Activated gamma-delta T cell treated with Interleukin-2 at 50 U/mL for 16 hours (primary cell): ENCODE data around the gene CENPU.

Experiments used
- DNase-seq: peaks from one replicate; pipeline ENCODE4 v3.0.0-alpha.2; 2020

The CENPU gene

DNA sequence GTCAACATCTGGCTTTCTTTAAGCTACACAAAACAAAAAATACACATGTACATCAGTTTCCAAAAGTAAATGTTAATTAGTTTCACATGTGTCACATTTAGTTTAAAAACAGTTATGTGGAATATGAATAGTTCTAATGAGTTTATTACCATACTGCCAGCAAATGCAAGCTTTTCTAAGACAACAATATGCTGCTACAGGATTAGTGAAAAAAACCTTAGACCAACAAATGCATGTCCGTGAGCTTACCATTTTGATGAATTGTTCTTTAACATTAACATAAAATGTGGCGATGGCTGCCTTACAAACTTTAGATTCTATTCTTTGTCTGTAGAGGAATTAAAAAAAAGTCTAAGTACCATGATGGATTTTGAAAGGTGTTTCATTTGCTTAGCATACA is 31.8 kb downstream of the CENPU start:
- DNase-seq: no peak

DNA sequence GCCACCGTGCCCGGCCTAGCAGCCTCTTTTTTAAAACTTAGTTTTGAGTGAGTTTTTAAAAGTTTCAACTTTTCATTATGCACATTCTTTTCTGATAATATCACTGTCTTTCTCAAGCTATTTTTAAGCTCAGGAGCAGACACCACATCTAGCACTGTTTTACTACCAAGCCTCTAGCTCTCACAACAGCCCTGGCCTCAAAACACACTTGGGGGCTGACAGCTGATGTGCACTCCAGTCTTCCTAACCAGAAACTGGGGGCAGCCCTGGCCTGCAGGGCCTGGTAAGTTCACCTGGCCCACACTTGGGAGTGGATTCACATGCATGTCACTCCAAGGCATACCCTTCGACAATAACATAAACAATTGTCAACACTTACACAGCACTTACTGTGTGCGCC is 34.0 kb downstream of the CENPU start:
- no peak for DNase-seq

DNA sequence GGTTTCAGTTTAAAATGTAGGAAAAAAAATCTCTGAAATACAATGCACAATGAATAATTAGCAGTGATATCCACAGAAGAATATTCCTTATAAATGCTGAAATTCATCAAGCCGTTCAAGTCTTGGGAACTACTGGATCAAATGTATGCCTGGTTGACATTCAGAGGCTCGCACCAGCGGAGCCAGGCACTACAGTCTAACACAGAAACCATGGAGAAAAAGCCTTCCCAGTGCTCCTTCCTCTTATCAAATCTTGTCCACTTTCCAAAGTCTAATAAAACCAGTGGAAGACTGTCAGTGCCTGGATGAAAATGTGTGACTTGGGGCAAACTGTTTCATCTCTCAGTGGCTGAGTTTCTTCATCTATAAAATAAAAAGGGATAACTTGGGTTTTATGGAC is 35.9 kb downstream of the CENPU start:
- DNase-seq: no peak

DNA sequence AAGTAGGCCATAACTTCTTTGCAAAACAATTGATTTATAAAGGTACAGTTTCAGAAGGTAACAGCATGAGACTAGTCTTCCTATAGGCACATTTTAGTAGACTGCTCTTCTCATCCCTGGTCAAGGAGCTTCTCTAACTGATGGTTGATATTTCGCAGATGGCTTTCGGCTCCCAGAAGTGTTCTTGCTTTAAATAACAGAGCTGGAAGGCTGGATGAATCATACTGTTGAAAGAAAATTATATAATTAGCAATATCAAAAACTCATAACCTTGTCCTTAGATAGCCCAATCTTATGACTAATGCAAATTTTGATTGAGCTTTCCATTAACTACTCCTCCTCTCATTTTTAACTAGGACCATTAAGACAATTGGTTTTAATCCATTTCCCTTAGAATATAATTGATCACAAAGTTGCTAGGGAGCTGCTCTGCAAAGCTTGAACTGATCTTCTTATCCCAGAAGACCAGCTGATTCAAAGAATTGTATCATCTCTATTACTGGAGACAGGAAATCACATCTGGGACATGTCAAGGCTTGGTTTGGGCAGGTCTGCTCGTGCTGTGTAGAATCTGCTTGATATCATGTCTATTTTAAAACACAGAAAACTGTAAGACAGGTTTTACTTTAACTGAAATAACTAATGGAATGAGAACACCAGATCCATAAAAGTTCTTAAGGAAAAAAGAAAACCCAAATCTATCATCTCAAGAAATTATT is 38.6 kb downstream of the CENPU start:
- no peak for DNase-seq

DNA sequence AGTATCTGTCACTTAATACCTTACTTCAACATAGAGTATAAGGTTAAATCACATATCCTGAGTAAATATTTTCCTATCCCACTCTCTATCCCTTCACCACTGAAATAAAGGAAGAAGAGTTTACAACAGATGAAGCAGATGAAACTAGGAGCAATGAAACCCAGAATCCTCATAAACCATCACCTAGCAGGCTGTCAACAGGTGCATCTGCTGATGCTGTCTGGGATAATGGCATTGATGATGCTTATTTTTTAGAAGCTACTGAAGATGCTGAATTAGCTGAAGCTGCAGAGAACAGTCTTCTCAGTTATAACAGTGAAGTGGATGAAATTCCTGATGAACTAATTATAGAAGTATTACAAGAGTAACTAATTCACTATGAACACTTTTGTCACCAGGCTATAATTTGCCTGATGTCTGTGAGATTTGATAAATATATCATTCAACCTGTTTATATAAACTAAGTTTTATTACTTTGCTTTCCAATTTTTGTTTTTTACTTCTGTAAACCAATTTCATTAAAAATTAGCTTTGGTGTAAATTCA is 39.4 kb downstream of the CENPU start:
- DNase-seq: no peak

DNA sequence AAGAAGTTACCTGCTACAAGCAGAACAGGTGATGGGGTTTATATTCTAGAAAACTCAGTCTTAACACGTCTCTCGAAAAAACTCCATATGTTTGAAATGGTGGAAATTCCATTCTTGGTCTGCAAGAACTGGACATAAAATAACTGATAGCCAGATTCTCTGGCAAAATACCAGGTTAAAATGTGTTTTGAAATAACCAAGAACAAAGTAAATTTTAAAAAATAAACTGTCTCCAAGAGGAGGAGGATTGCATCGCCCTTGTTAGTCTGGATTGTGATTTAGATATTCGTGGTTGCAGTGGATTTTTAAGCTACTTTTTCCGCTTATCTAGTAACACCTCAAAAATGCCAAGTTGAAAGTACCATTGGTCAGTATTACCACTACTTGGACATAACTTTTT is 40.8 kb downstream of the CENPU start:
- no peak for DNase-seq

DNA sequence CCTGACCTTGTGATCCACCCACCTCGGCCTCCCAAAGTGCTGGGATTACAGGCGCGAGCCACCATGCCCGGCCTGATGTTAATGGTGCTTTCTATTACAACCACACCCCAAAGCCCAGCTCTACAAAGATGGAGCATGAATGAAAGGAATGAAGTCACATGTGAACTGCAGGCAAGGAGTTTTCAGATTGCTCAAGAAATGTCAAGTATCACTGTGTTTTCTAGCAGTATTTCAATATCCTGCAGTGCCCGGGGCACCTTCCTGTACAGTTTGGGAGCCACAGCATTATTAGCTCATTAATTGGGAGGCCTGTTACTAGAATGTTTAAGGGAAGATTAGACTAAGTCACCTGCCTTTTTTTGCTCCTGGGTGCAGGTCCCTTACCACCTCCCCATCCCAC is 44.2 kb downstream of the CENPU start:
- no peak for DNase-seq

DNA sequence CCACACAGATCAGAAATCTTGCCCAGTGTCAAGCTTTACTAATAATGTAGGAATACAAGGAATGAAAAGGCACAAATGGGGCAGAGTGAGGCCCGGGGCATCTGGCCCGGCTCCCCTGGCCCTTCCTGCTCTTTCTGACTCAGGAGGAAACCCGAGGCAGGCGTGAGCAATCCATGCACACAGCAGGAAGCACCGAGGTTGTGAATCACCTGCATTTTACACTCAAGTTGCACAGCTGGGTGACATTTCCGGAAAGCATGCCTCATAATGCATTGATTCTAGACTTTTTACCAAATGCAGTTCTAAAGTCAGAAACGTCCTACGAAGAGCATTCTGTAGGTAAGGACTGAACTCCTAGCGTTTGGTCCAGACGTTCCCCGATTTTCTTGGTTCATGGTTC is 45.4 kb downstream of the CENPU start:
- no peak for DNase-seq

DNA sequence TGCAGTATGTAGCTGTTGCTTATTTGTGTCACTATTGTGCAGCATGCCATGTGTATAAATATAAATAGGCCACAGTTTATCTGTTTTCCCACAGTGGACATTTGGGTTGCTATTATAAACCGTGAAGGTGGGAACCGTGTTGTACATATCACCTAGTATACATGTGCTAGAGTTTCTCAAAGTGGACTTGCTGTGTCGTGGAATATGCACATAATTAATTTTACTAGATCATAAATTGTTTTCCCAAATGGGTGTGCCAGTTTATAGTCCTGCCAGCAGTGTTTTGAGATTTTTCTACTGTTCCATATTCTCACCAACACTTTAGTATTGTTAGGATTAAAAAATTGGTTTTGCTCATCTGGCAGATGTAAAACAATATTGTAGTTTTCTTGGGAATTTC is 45.9 kb downstream of the CENPU start:
- DNase-seq: no peak

DNA sequence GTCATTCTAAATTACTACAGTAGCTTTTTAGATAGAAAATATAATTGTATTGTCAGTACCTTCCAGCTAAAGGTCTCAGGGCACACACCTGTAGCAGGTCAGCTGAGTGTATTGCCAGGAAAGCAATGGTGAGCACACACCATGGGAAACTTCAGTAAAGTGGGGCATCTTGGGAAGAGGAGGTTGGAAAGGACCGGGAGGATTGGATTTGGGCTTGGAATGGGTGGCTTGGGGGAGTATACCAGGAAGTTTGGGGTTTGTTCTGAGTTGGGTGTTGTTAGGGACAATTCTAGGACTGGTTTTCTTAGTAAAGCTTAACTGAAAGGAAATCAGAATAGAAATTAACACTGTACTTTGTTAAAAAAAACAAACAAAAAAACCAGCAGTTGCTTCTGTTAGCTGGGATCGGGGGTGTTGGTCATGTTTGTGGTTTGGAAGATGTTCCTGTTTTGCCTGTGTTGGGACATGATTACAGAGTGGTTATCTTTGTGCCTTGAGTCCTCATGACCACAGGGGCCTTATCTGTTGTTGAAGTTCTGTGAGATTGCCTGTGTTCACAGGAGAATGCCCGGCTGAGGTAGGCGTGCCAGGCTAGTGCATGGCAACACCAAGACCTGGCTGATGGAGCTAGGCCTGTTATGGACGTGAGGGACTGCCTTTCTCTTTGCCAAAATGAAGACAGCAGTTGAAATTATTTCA is 49.3 kb downstream of the CENPU start:
- no peak for DNase-seq

DNA sequence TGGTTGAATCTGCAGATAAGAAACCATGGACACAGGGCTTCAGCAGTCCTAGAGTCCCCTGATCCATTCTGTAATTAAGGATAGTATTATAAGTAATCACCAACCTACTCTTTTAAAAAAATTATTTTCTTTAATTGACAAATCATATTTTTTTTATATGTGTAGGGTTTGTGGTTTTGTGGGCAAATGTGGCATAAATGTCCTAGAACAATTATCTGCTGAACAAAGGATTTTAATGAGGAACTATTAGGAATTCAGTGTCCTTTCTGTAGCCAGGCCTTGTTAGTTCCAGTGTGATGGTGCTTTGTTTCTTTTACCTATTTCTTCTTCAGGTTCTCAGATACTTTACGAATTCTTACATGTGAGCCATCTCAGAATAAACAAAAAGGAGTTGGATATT is 52.0 kb downstream of the CENPU start:
- DNase-seq: no peak

DNA sequence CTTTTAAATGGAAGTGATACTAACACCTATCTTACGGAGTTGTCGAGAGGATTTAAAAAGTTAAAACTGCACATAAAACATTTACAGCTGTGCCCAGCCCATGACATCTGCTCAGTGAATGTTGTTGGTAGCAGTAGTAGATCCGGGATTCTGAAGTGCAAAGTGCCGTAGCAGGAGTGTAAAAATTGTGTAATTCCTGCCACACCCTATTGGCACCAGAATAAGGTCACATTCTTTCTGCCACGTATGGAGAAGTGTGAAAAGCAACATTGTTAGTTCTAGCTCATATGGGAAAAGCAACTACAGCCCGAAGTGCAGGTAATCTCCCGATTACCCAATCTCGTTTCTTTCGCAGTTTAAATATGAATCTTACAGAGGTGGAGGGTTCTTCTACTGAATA is 53.2 kb downstream of the CENPU start:
- DNase-seq: no peak

DNA sequence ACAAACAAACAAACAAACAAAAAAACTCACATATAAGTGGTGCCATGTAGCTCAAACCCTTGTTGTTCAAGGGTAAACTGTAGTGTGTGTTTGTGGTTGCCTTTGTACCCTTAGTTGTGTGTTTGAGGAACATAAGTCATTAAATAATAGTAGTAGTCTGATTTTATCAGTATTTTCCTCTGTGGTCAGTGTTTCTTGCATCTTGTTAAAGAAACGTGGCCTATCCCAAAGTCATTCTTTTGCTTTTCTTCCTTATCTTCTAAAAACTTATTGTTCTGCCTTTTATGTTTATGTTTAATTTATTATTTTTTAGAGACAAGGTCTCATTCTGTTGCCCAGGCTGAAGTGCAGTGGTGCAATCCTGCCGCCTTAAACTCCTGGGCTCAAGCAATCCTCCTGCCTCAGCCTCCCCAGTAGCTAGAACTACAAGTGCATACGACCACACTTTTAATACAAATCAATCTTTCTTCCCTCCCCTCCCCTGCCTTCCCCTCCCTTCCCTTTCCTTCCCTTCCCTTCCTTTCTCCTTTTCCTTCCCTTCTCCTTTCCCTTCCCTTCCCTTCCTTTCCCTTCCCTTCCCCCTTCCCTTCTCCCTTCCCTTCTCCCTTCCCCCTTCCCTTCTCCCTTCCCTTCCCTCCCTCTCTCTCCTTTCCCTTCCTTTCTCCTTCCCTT is 57.9 kb downstream of the CENPU start:
- DNase-seq: no peak

DNA sequence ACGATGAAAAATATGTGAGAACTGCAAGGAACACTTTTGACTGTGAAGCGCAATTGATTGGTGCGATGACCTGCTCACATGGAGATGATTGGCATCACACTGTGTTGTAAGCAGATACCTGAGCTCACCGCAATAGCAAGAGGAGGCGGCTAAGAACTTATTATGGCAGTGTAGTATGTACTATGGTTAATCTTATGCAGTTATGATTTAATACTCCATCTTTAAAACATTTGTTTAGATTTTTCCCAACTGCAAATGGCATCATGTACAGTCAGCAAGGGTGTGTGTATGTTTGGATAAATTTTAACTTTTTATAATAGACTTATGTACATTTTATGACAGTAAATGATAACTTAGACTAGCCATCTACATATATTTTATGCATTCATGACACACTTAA is 58.9 kb downstream of the CENPU start:
- DNase-seq: no peak

DNA sequence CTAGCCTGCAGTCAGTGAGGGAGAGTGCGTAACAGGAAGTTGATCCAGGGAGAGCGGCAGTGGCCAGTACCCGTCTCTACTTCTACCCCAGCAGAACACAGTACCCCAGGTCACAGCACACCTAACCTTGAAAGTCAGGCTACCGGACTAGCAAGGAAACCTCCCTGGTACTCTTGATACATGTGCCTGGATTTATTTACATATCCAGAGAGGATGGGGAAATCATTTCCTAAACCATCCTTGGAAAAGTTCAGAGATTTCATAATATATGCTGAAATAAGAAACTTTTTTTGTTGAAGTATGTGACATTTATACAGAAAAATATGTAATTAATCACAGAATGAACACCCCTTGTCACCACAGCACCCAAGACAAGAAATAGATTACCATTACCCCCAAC is 59.9 kb downstream of the CENPU start:
- DNase-seq: no peak

DNA sequence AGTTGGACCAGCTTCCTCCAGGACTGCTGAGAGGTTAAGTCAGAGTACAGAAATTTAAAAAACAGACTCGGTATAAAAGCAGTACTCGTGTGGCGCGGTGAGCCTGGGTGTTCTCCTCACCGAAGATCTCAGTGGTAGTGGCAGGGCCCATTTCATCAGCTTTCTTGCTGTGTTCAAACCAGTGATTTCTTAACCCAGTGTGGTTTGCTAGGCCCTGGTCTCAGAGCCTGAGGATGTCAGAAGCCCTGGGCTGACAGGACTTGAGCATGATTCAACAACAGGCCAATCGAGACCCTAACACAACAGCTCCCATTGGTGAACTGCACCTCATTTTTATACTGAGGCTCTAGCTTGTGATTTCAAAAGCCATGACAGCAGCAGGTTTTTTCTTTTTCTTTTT is 61.2 kb downstream of the CENPU start:
- no peak for DNase-seq

DNA sequence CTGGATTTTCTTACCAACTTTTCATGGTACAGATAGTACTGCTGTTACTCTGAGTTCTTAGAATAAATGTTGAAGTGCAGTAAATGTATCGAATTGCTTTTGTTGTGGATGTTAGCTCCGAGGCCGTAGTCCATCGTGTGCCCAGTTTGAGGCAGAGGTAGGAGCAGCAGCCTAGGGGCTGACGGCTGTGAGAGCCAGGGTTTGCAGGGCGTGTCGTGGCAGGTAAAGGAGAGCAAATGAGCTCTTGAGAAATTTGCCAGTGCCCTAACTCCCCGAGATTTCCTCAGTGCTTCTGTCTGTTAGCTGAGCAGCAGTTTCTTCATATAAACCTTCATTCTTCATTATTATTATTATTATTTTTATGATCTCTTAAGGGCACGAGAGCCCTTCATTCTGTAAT is 62.8 kb downstream of the CENPU start:
- DNase-seq: no peak

DNA sequence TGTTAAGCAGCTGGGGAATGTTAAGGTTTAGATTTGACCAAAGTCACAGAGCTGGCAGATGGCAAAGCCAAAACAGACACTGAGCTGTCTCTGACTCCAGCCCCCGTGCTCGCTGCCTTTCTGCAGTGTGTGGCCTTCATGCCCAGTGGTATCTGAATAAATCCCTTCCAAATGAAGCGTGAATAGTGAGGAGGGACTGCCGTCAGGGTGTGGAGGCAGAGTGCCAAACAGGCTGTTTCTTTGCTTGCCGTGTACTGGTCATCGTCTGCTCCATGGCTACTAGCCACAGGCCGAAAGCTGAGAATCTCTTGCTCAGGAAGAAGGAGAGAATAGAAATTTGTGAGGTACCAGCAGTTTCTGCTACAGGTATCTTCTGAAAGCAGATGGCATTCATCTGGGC is 64.6 kb downstream of the CENPU start:
- no peak for DNase-seq

DNA sequence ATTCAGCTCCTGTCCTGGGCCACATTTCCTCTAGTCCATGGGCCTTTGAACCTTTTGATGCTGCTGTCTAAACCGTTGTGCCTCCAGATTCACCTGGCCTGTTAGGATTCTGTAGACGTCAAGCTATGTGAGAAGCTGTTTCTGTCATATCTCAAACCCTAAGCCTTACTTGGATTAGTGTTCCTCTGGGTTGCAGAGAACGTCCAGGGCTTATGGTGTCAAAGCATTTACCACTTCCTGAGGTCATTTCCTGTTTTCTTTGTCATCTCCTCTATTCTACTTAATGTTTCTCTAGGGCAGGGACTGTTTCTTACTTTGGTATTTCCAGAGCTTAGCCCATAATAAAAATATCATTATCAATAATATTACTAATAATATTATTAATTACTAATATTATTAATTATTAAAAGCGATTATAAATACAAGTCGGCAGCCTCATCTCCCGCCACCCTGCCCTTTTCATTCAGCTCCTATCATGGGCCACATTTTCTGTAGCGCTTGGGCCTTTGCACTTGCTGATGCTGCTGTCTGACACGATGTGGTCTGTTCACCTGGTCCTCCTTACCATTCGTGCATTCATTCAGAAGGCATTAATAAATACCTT is 65.3 kb downstream of the CENPU start:
- DNase-seq: no peak

DNA sequence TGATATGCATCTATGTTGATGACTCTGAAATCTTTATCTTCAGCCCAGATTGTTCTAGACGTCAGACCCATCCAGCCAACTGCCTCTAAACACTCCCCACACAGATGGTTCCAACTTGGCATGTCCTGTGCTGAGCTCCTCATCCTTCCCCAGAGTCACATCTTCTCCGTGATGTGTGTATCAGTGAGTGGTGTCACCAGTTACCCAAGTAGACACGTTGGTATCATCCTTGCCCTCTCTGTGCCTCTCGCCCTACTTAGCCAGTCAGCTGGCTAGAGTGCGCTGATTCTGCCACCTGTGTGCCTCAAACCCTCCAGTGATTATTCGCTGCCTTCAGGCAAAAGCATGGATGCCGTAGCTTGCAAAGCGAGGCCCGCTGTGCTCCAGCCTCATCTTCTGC is 65.8 kb downstream of the CENPU start:
- DNase-seq: no peak

DNA sequence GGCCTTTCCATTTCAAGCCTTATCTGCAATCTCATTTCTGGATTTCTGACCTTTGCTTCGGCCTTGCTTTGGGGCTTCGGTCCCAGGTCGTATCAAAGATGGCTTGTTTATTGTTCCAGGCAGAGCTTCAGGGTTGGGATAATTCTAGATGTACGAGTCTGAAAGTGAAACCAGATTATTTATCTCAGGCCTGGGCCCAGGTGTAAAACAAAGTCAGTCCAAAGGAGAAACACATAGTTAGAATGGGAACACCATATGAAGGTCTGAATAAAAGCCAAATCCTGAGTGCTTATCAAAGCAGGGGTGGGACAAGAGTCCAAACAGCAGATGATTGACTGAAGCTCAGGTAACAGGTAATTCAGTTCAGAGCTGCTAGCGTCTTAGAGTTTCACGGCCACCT is 67.2 kb downstream of the CENPU start:
- DNase-seq: no peak

DNA sequence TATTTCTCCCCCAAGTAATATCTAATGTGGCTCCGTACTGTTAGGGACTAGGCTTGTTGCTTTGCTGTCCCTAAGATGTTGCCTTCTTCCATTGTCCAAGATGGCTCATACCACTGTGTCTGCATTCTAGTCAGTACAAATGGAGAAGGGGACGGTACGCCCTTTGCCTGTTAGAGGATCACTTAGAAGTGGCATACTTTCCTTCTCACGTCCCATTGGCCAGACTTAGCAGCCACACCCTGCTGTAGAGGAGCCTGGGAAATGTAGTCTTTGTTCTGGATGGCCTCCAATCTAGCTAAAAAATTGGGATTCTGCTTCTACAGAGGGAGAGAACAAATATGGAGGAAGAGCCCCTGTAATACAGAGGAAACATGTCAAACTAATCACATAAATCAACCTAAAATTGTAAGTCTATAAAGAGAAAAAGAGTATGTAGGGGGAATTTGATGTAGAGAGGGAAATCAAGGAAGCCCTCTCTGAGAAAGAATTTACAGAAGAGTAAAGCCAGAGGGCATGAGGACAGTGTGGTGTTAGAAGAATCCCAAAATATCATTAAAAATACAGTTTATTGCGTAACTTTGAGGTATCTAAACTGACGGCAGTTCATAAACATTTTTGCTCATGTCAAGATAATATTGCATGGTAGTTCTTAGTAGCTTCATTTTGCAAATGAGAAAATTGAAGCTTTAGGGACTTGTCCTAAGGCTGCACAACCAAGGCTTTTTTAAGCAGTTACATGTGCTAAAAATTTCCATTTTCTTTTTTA is 69.3 kb downstream of the CENPU start:
- DNase-seq: no peak

DNA sequence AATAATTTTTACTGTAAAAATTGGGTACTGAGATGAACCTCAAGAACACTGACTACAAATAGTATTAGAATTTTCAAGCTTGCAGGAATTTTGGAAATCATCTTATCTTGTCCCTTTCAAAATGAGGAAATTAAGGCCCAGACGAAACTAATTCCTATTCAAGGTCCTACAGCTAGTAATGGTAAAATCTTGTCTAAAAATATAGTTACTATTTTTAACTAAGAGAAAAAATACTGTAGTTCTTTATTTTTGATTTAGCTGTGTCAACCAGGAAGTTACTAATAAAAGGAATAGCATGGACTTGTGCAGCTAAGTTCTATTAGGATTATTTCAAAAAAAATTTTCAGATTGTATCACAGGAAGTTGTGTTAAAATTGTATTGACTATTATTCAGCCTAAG is 71.7 kb downstream of the CENPU start:
- DNase-seq: no peak
